LNCaP clone FGC (cell line): Measurements from ENCODE around the gene PCNA.

Source experiments
- DNase-seq: peaks from one replicate; pipeline ENCODE4 v3.0.0-alpha.2; 2011; ENCODE audit warnings: low read depth
- H3K4me3 ChIP-seq: 2 replicates; pipeline ENCODE4 v1.5.1; 2011; ENCODE audit warnings: mild to moderate bottlenecking, low read depth, low read length, control low read depth
- TF ChIP-seq, protein P1 (sequence below): IDR thresholded peaks from 2 replicates; pipeline ENCODE4 v1.5.1; 2012; ENCODE audit warnings: mild to moderate bottlenecking; ENCODE audit not compliant: control insufficient read depth, insufficient read depth; ENCODE audit errors: extremely low read depth

Gene PCNA

DNA sequence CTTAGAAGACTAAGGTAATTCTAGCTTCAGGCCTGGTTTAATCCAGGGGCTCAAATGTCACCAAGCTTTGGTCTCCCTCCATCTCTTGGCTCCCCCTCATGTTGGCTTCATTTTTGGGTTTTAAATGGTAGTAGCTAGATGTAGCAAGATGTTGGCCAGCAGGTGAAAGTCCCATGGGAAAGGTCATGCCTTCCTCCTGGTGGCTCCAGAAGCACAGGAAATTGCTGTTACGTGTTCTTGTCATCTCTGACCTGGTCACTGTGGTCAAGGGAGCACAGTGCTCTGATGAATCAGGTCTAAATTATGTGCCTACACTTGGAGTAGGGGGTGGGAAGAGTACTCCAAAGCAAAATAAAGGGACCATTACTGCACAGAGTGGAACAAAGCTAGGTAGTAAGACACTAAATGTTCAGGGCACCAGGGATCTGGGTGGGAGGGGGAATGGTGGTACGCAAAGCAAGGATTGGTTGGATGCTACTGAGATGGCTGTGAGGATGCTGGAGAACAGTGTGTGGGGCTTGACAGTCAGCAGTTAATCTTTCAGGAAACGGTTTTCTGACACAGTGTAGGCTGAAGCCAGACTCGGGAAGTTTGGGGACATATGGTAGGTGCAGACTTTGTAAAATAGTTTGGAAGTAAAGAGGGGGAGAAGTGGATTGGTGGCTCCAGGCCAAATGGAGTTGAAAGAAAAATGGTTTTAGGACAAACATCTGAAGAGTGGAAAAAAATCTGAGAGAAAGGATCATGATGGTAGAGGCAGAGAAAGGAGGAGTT lies 37.1 kb upstream of the PCNA start:
- no peak for DNase-seq
- no peak overlapping the region for H3K4me3 ChIP-seq
- TF ChIP-seq, protein P1, sequence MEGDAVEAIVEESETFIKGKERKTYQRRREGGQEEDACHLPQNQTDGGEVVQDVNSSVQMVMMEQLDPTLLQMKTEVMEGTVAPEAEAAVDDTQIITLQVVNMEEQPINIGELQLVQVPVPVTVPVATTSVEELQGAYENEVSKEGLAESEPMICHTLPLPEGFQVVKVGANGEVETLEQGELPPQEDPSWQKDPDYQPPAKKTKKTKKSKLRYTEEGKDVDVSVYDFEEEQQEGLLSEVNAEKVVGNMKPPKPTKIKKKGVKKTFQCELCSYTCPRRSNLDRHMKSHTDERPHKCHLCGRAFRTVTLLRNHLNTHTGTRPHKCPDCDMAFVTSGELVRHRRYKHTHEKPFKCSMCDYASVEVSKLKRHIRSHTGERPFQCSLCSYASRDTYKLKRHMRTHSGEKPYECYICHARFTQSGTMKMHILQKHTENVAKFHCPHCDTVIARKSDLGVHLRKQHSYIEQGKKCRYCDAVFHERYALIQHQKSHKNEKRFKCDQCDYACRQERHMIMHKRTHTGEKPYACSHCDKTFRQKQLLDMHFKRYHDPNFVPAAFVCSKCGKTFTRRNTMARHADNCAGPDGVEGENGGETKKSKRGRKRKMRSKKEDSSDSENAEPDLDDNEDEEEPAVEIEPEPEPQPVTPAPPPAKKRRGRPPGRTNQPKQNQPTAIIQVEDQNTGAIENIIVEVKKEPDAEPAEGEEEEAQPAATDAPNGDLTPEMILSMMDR, result no peak

GRCh38 chr20:5155404-5155803 lies 35.6 kb upstream of the PCNA start:
- DNase-seq, result no peak
- H3K4me3 ChIP-seq, result no peak overlapping the region
- TF ChIP-seq, protein P1, result no peak

GRCh38 chr20:5154543-5154925 lies 34.8 kb upstream of the PCNA start:
- TF ChIP-seq, protein P1, result no peak
- DNase-seq, result no peak
- H3K4me3 ChIP-seq, result no peak overlapping the region

- no peak overlapping the region for H3K4me3 ChIP-seq
- TF ChIP-seq, protein P1, result no peak
- no peak for DNase-seq
Observed at GRCh38 chr20:5153612-5154542, 34.1 kb upstream of the PCNA start.

- no peak for DNase-seq
- no peak overlapping the region for H3K4me3 ChIP-seq
- TF ChIP-seq, protein P1, result no peak
Observed at GRCh38 chr20:5153152-5153467, 33.4 kb upstream of the PCNA start.

- TF ChIP-seq, protein P1, result no peak
- no peak for DNase-seq
- H3K4me3 ChIP-seq, result no peak overlapping the region
Observed at GRCh38 chr20:5150226-5151076, 30.7 kb upstream of the PCNA start.
